ENCODE data around the gene DHRS7B. TPM values are rescaled to one million over a fixed set of nuclear protein-coding genes. Genes with fewer than 3 reads are reported as not detected.

The DHRS7B gene, protein sequence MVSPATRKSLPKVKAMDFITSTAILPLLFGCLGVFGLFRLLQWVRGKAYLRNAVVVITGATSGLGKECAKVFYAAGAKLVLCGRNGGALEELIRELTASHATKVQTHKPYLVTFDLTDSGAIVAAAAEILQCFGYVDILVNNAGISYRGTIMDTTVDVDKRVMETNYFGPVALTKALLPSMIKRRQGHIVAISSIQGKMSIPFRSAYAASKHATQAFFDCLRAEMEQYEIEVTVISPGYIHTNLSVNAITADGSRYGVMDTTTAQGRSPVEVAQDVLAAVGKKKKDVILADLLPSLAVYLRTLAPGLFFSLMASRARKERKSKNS
- total RNA-seq: 17.1 to 24.7 TPM (median 20.2 TPM) in 3 replicates
- long read RNA-seq, transcript DHRS7B-202 (7 exons, 2,175 nt): major isoform, 26 of 41 reads
- long read RNA-seq, partial matches to known transcripts: 6 of 41 reads
- long read RNA-seq, other reads (novel, unspliced or antisense): 6 of 41 reads

- H3K27ac Mint-ChIP-seq (ENCODE audit: unreplicated experiment): peak within 1 kb of the TSS; percentile 95
- no peaks in the 10 kb centered on the region for H3K9me3 Mint-ChIP-seq (ENCODE audit: low read depth)
- peaks cover 13% of the 10 kb centered on the region for H3K27me3 Mint-ChIP-seq (ENCODE audit: low read depth)
- TF ChIP-seq CTCF (IDR thresholded peaks at IDR 0.05): peak; percentile 41
- peak within 1 kb of the TSS; percentile 95 for H3K4me3 Mint-ChIP-seq (ENCODE audit: unreplicated experiment)
- peak; percentile 98 for DNase-seq (ENCODE audit: low spot score)
- no peaks in the 10 kb centered on the region for H3K36me3 Mint-ChIP-seq (ENCODE audit: low read depth)
- peaks cover 20% of the 10 kb centered on the region for H3K4me1 Mint-ChIP-seq (ENCODE audit: low read depth)
These were observed at the start of gene DHRS7B for GRCh38 chr17:21126645-21127508. Gene DHRS7B (plus strand): TSS chr17:21126964. CDS start chr17:21126972, 8 bp downstream.

DNA sequence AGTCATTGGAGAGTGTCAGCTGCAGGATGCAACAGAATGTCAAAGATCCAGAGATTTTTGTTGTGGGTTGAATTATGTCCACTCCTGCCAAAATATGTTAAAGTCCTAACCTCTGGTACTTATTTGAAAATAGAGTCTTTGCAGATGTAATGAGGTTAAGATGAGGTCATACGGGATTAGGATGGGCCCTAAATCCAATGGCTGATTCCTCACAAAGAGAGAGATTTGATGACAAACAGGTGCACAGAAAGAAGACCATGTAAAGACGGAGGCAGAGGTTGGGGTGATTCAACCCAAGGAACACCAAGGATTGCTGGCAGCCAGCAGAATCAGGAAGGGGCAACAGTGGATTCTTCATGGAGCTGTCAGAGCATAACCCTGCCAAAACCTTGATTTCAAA is 49.5 kb upstream of the DHRS7B start:
- TF ChIP-seq CTCF (IDR thresholded peaks at IDR 0.05): no peak
- H3K36me3 Mint-ChIP-seq (ENCODE audit: low read depth): peaks cover 2% of the 10 kb centered on the region

GRCh38 chr17:21078016-21078780 is 48.6 kb upstream of the DHRS7B start:
- peaks cover 30% of the 10 kb centered on the region for H3K4me1 Mint-ChIP-seq (ENCODE audit: low read depth)
- H3K4me3 Mint-ChIP-seq (ENCODE audit: unreplicated experiment): no peak overlapping the region
- no peaks in the 10 kb centered on the region for H3K9me3 Mint-ChIP-seq (ENCODE audit: low read depth)
- H3K27me3 Mint-ChIP-seq (ENCODE audit: low read depth): peaks cover 7% of the 10 kb centered on the region
- H3K27ac Mint-ChIP-seq (ENCODE audit: unreplicated experiment): no peak overlapping the region
- no peak for DNase-seq (ENCODE audit: low spot score)
- peaks cover 2% of the 10 kb centered on the region for H3K36me3 Mint-ChIP-seq (ENCODE audit: low read depth)
- TF ChIP-seq CTCF (IDR thresholded peaks at IDR 0.05): no peak

More for the DNA sequence above, 49.5 kb upstream of the DHRS7B start:
- Mint-ChIP-seq H3K4me3 (ENCODE audit: unreplicated experiment) (no peak overlapping the region), H3K9me3 (ENCODE audit: low read depth) (no peaks in the 10 kb centered on the region), H3K27ac (ENCODE audit: unreplicated experiment) (no peak overlapping the region), H3K4me1 (ENCODE audit: low read depth) (peaks cover 30% of the 10 kb centered on the region), H3K27me3 (ENCODE audit: low read depth) (peaks cover 7% of the 10 kb centered on the region)
- no peak for DNase-seq (ENCODE audit: low spot score)

DNA sequence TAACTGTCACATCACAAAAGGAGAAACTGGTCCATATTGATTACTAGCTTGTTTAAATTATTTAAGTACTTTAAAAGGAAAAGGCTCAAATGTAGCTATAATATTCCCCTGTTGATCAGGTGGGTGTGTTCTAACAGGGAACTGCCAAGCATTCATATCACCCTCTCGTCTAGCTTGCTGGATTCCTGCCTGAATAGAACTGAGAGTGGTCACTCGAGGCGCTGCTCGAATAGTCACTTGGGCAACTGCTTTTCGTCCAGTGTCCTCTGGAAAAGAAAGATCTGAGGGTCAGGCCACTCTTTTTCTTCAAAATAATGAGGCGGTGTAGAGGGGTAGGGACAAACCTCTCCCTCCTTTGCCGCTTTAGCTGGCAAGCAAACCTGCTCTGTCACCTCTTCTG is 47.6 kb upstream of the DHRS7B start:
- H3K27ac Mint-ChIP-seq (ENCODE audit: unreplicated experiment): no peak overlapping the region

More for the DNA sequence above, 47.6 kb upstream of the DHRS7B start:
- no peak for TF ChIP-seq CTCF (IDR thresholded peaks at IDR 0.05)
- peaks cover 2% of the 10 kb centered on the region for H3K36me3 Mint-ChIP-seq (ENCODE audit: low read depth)
- H3K4me3 Mint-ChIP-seq (ENCODE audit: unreplicated experiment): no peak overlapping the region
- no peak for DNase-seq (ENCODE audit: low spot score)
- peaks cover 30% of the 10 kb centered on the region for H3K4me1 Mint-ChIP-seq (ENCODE audit: low read depth)
- no peaks in the 10 kb centered on the region for H3K9me3 Mint-ChIP-seq (ENCODE audit: low read depth)
- peaks cover 7% of the 10 kb centered on the region for H3K27me3 Mint-ChIP-seq (ENCODE audit: low read depth)
